Measurements from ENCODE around the gene MMP19. TPM values are rescaled to one million over a fixed set of nuclear protein-coding genes. Genes with fewer than 3 reads are reported as not detected.

The MMP19 gene
- under 1 TPM in 2 of 3 donors, not detected in 1; 0.45 to 0.88 TPM for total RNA-seq
- total RNA-seq (2013), result not detected

GRCh38 chr12:55842681-55843429 is at the start of gene MMP19:
MMP19 (minus strand) TSS chr12:55842936; CDS start chr12:55842830, 106 bp downstream.
- no peak for DNase-seq

DNA sequence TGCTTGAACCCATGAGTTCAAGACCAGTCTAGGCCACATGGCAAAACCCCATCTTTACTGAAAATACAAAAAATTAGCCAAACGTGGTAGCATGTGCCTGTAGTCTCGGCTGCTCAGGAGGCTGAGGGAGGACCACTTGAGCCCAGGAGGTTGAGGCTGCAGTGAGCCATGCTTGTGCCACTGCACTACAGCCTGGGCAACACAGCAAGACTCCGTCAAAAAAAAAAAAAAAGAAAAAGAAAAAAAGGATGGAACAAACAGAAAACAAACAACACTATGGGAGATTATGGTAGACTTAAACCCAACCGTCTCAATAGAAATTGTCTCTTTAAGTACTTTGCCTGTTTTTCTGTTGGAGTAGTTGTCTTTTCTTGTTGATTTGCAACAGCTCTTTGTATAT is 48.6 kb upstream of the MMP19 start:
- Histone ChIP-seq H3K9me3 (ENCODE audit: control insufficient read depth, insufficient read depth, low read length) (no peaks in the 10 kb centered on the region), H3K4me1 (ENCODE audit: control insufficient read depth, insufficient read depth, low read length) (no peaks in the 10 kb centered on the region), H3K27ac (ENCODE audit: low read length) (no peak overlapping the region), H3K27me3 (ENCODE audit: control insufficient read depth, insufficient read depth, low read length) (no peaks in the 10 kb centered on the region), H3K4me3 (ENCODE audit: low read length) (no peak overlapping the region), H3K36me3 (ENCODE audit: control insufficient read depth, insufficient read depth, low read length) (no peaks in the 10 kb centered on the region)
- ATAC-seq (no peak), DNase-seq (no peak)
- H3K4me3 Mint-ChIP-seq, result no peak overlapping the region
- WGBS (ENCODE audit: insufficient coverage), result 87% methylated on average over 2 of the region's 4 CpGs
- no peaks in the 10 kb centered on the region for H3K36me3 Mint-ChIP-seq
- no peaks in the 10 kb centered on the region for H3K27me3 Mint-ChIP-seq (ENCODE audit: low read depth in 2 of 2)
- H3K27ac Mint-ChIP-seq, result no peak overlapping the region
- TF ChIP-seq CTCF (IDR thresholded peaks at IDR 0.05), result no peak
- H3K9me3 Mint-ChIP-seq, result no peaks in the 10 kb centered on the region
- no peaks in the 10 kb centered on the region for H3K4me1 Mint-ChIP-seq
- intact Hi-C loops (cut with micrococcal nuclease), result no loop called here

More at GRCh38 chr12:55842681-55843429, at the start of gene MMP19:
- Mint-ChIP-seq H3K4me1 (no peaks in the 10 kb centered on the region), H3K27ac (no peak within 1 kb of the TSS), H3K9me3 (no peaks in the 10 kb centered on the region), H3K27me3 (ENCODE audit: low read depth in 2 of 2) (peaks cover 3 to 6% of the 10 kb centered on the region in 2 donors), H3K36me3 (no peaks in the 10 kb centered on the region), H3K4me3 (no peak within 1 kb of the TSS)
- no peaks in the 10 kb centered on the region for H3K27me3 ChIP-seq (ENCODE audit: control insufficient read depth, insufficient read depth, low read length)
- no peaks in the 10 kb centered on the region for H3K9me3 ChIP-seq (ENCODE audit: control insufficient read depth, insufficient read depth, low read length)
- 79% methylated on average over 10 of the region's 10 CpGs for whole genome bisulfite sequencing (ENCODE audit: insufficient coverage)
- no peak for TF ChIP-seq CTCF (IDR thresholded peaks at IDR 0.05)
- H3K4me1 ChIP-seq (ENCODE audit: control insufficient read depth, insufficient read depth, low read length), result no peaks in the 10 kb centered on the region
- no peak for ATAC-seq
- no peaks in the 10 kb centered on the region for H3K36me3 ChIP-seq (ENCODE audit: control insufficient read depth, insufficient read depth, low read length)
- H3K4me3 ChIP-seq (ENCODE audit: low read length), result no peak within 1 kb of the TSS
- no peak within 1 kb of the TSS for H3K27ac ChIP-seq (ENCODE audit: low read length)
- intact Hi-C loops (cut with micrococcal nuclease), result no loop called here

DNA sequence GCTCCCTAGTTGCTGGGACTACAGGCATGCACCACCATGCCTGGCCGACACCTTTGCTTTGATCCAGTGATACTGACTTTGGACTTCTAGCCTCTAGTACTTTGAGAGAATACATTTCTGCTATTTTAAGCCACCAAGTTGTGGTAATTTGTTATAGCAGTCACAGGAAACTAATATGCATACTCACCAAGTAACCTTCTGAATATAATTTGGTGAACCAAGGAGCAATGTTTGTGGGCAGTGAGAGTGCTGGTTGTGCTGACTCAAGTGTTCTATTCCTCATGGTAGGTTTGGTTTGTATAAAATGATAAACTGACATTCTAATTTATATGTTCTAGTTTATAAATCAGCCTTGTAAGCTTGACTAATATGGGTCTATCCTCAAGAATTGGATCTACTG is 42.4 kb upstream of the MMP19 start:
- 80% methylated on average over 1 of the region's 1 CpG for WGBS (ENCODE audit: insufficient coverage)
- Mint-ChIP-seq H3K9me3 (no peaks in the 10 kb centered on the region), H3K27me3 (ENCODE audit: low read depth in 2 of 2) (no peaks in the 10 kb centered on the region), H3K4me1 (no peaks in the 10 kb centered on the region), H3K36me3 (no peaks in the 10 kb centered on the region), H3K4me3 (no peak overlapping the region), H3K27ac (no peak overlapping the region)
- H3K4me1 ChIP-seq (ENCODE audit: control insufficient read depth, insufficient read depth, low read length), result no peaks in the 10 kb centered on the region
- DNase-seq (no peak), ATAC-seq (no peak)
- TF ChIP-seq CTCF (IDR thresholded peaks at IDR 0.05), result no peak
- intact Hi-C loops (cut with micrococcal nuclease), result no loop called here
- H3K36me3 ChIP-seq (ENCODE audit: control insufficient read depth, insufficient read depth, low read length), result no peaks in the 10 kb centered on the region
- no peak overlapping the region for H3K27ac ChIP-seq (ENCODE audit: low read length)
- no peak overlapping the region for H3K4me3 ChIP-seq (ENCODE audit: low read length)
- H3K27me3 ChIP-seq (ENCODE audit: control insufficient read depth, insufficient read depth, low read length), result no peaks in the 10 kb centered on the region
- H3K9me3 ChIP-seq (ENCODE audit: control insufficient read depth, insufficient read depth, low read length), result no peaks in the 10 kb centered on the region

GRCh38 chr12:55877824-55878223 is 35.1 kb upstream of the MMP19 start:
- H3K27ac Mint-ChIP-seq, result no peak overlapping the region
- no peaks in the 10 kb centered on the region for H3K9me3 ChIP-seq (ENCODE audit: control insufficient read depth, insufficient read depth, low read length)
- H3K4me3 ChIP-seq (ENCODE audit: low read length), result no peak overlapping the region
- no peaks in the 10 kb centered on the region for H3K4me1 ChIP-seq (ENCODE audit: control insufficient read depth, insufficient read depth, low read length)
- peaks cover 0 to 4% of the 10 kb centered on the region in 2 donors for H3K27me3 Mint-ChIP-seq (ENCODE audit: low read depth in 2 of 2)
- TF ChIP-seq CTCF (IDR thresholded peaks at IDR 0.05), result no peak
- H3K36me3 ChIP-seq (ENCODE audit: control insufficient read depth, insufficient read depth, low read length), result no peaks in the 10 kb centered on the region
- DNase-seq (no peak), ATAC-seq (no peak)
- H3K4me1 Mint-ChIP-seq, result no peaks in the 10 kb centered on the region
- no peaks in the 10 kb centered on the region for H3K36me3 Mint-ChIP-seq
- H3K27me3 ChIP-seq (ENCODE audit: control insufficient read depth, insufficient read depth, low read length), result no peaks in the 10 kb centered on the region
- peaks cover 0 to 7% of the 10 kb centered on the region in 2 donors for H3K9me3 Mint-ChIP-seq
- no peak overlapping the region for H3K4me3 Mint-ChIP-seq
- intact Hi-C loops (cut with micrococcal nuclease), result no loop called here
- no peak overlapping the region for H3K27ac ChIP-seq (ENCODE audit: low read length)

Data from natural killer cell (primary cell).